ENCODE data around the gene AJAP1.

Gene AJAP1

DNA sequence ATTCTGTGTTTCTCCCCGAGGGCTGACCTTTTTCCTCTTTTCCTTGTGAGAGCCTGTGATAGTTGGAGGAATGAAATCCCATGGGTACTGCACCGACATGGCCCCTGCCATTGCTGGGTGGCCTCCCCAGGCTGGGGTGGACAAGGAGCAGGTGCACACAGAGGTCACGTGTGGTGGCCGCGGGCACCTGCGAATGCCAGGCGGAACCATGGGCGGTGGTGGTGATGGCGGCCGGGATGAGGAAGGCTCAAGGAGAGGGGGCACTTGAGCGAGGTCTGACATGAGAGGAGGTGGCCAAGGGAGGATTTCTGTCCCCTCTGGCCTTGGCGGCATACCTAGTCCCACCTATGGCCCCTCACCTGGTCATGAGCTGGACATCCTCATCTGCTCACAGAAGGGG, 69.6 kb downstream of the AJAP1 start:
- no peak for TF ChIP-seq CTCF (conservative IDR thresholded peaks at IDR 0.05; ENCODE audit: low read length)
- H3K4me3 ChIP-seq (ENCODE audit: low read length), result no peak overlapping the region
- DNase-seq (ENCODE audit: low read depth), result no peak

- DNase-seq (ENCODE audit: low read depth), result no peak
- no peak for TF ChIP-seq CTCF (conservative IDR thresholded peaks at IDR 0.05; ENCODE audit: low read length)
- H3K4me3 ChIP-seq (ENCODE audit: low read length), result no peak overlapping the region
These were observed 70.4 kb downstream of the AJAP1 start for GRCh38 chr1:4724695-4725250.

DNA sequence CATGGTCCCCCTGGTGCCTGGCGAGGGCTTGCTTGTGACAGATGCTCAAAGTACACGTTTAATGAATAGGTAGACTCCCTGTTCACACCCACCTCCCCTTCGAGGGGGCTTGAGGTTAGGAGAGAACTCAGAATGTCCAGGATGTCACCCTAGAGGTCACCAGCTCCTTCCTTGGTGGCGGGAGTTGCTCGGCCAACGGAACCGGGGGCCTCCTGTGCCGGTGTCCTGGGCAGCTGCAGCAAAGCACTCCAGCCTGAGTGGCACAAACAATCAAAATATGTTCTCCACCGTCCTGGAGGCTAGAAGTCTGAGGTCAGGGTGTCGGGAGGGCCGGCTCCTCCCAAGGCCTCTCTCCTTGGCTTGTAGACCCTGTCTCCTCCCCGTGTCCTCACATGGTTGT, 71.0 kb downstream of the AJAP1 start:
- no peak for DNase-seq (ENCODE audit: low read depth)
- H3K4me3 ChIP-seq (ENCODE audit: low read length), result no peak overlapping the region
- TF ChIP-seq CTCF (conservative IDR thresholded peaks at IDR 0.05; ENCODE audit: low read length), result no peak

DNA sequence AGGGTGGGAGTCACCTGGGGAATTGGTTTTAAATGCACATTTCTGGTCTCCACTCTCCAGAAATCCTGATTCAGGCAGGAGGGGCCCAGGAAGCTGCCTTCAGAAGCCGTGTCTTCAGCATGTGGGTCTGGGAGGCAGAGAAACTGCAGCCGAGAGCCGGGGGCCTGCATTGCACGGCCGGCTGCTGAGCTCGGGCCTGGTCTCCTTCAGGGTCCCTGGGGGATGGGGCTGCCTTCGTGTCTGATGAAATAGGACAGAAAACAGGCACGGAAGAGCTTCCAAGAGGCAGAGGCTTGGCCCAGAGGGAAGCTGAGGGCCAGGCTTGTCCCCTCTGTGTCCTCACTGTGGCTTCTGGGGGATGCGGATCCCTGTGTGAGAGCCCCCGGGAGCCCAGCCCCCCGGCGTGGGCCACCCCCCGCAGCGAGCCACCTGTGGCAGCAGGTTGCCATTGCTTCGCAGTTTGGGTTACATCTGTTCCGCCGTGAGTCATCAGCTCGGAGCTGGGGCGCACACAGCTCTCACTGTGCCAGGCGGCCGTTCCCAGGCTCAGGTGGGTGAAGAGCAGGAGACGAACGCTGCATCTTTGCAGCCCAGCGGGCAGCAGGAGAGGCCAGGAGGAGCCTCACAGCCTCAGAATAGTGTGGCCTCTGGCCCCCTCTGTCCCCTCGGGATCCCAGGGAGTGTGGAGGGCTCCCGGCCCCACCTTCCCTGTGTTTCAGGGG, 72.4 kb downstream of the AJAP1 start:
- DNase-seq (ENCODE audit: low read depth), result no peak
- H3K4me3 ChIP-seq (ENCODE audit: low read length), result no peak overlapping the region
- TF ChIP-seq CTCF (conservative IDR thresholded peaks at IDR 0.05; ENCODE audit: low read length), result no peak

DNA sequence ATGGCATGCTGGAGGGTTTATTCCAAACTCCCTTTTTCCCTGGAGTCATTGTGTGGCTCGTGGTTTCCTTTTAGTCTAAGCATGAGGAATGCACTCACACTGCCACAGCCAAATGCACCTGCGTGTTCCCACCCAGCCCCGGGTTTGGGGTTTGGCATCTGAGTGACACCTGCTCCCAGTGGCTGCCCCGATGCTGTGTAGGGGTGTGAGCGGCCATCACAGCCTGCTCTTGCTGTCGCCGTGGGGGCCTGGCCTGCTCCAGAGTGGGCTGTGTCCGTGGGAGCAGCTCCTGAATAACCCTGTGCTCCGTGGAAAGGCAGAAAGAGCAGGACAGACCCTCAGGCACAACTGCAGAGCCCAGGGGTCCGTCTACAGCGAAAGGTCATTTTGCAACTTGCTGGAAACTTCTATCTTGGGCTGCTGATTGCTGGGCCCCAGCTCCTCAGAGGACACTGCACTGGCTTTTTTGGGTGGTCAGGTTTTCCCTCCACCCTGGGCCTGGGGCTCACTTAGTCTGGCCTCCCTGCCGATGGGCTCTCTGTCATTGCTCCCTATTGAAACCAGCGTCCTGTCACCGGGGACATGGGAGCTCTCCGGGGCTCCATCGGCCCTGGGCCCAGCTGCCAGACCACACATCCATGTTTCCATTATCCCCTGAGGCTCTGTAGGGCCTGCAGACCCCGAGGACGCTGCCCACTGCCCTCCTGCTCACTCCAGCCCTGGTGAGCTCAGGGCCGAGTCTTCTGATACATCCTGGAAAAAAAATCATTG, 74.1 kb downstream of the AJAP1 start:
- DNase-seq (ENCODE audit: low read depth), result no peak
- TF ChIP-seq CTCF (conservative IDR thresholded peaks at IDR 0.05; ENCODE audit: low read length), result no peak

DNA sequence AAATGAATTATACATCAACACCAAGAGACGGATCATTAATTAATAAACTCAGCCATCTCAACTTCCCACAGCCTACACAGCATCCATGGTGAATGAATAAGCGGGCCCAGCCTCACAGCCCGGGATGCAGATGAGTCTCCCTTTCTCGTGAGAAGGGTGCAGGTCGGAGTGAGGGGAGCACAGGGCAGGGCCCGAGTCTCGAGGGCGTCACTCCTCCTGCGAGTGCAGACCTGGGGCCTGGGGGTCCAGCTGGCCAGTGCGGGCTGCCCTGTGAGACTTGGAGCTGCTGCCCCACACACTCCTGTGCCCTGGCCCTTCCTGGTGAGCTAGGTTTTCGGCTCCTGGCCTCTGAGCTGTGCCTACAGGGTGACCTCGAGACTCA, 74.7 kb downstream of the AJAP1 start:
- no peak overlapping the region for H3K4me3 ChIP-seq (ENCODE audit: low read length)
- TF ChIP-seq CTCF (conservative IDR thresholded peaks at IDR 0.05; ENCODE audit: low read length), result no peak
- no peak for DNase-seq (ENCODE audit: low read depth)

More for the DNA sequence above, 74.1 kb downstream of the AJAP1 start:
- H3K4me3 ChIP-seq (ENCODE audit: low read length), result no peak overlapping the region
